Aorta (tissue), 5 donors: ENCODE measurements around the gene CAPZA1. TPM values are rescaled to one million over a fixed set of nuclear protein-coding genes. Genes with fewer than 3 reads are reported as not detected.

Experiments
- ATAC-seq: fragments of 200-7000 bp; cut with Tn5 transposase; one replicate; pipeline ENCODE4 v1.9.1; 2022; ENCODE audit warnings: moderate library complexity; ENCODE audit not compliant: low FRiP score
- DNase-seq, 2 donors: peaks; one replicate each; pipeline ENCODE4 v3.0.0-alpha.2; 2020
- H3K27ac ChIP-seq, 2 donors: one replicate each; pipeline ENCODE4 v1.5.1; 2013; ENCODE audit warnings: low read length in 2 of 2, mild to moderate bottlenecking in 2 of 2, moderate library complexity in 2 of 2, control low read depth in 1 of 2, inconsistent platforms in 1 of 2, low read depth in 1 of 2
- H3K27me3 ChIP-seq, 2 donors: one replicate each; pipeline ENCODE4 v1.6.1; 2013; ENCODE audit warnings: control low read depth in 1 of 2, low read length in 1 of 2, mild to moderate bottlenecking in 1 of 2, moderate library complexity in 1 of 2; ENCODE audit not compliant: insufficient read depth in 2 of 2, control insufficient read depth in 1 of 2
- H3K36me3 ChIP-seq, 2 donors: one replicate each; pipeline ENCODE4 v1.6.1; 2013; ENCODE audit warnings: control low read depth in 1 of 2, low read length in 1 of 2, mild to moderate bottlenecking in 1 of 2; ENCODE audit not compliant: insufficient read depth in 2 of 2, control insufficient read depth in 1 of 2
- H3K4me1 ChIP-seq, 2 donors: one replicate each; pipeline ENCODE4 v1.6.1; 2013; ENCODE audit warnings: low read length in 2 of 2, control low read depth in 1 of 2, mild to moderate bottlenecking in 1 of 2, moderate library complexity in 1 of 2; ENCODE audit not compliant: insufficient read depth in 2 of 2, control insufficient read depth in 1 of 2
- H3K4me3 ChIP-seq, 2 donors: one replicate each; pipeline ENCODE4 v1.5.1; 2013; ENCODE audit warnings: low read length in 2 of 2, control low read depth in 1 of 2, mild to moderate bottlenecking in 1 of 2
- H3K9me3 ChIP-seq: one replicate; pipeline ENCODE4 v1.6.1; 2013; ENCODE audit warnings: mild to moderate bottlenecking, low read length; ENCODE audit not compliant: control insufficient read depth
- WGBS, 2 donors: extraction: QIAGEN DNeasy Blood & Tissue Kit; methylation state at CpG; one replicate each; pipeline ENCODE4 v1.1.7; 2013; 5-methylcytosine and 5-hydroxymethylcytosine counted together
- intact Hi-C, 2 donors: fragments of 100-400 bp; cut with DNase I; formaldehyde crosslinking; loops; one replicate each; pipeline versions ENCODE4 v1.14.2 to v1.15.0; 2022
- polyA plus RNA-seq, 2 donors: library from polyadenylated mRNA; stranded (reverse); fragments of 200-250 nt; gene quantifications; one replicate each; pipeline ENCODE4 v1.2.3, GENCODE V29; 2013
- total RNA-seq, 2 donors: library from RNA; stranded (reverse); fragmentation: NEBNext Ultra II Directional; extraction: Animal tissue kit (Norgen Biotek cat#: 25700); gene quantifications; one replicate each; pipeline ENCODE4 v1.2.1, GENCODE V29; 2021
- donor health status: healthy with polysubstance abuse.
- donor health status: Bipolar disorder and iron deficiency.
- donor health status: DM: no; HTN: no; CAD: no.
- donor health status: DM: no; HTN: no; CAD: no.
- donor health status: DM: yes; HTN: yes; CAD: no.

CAPZA1 gene
- total and polyA plus RNA-seq, 4 donors = 39.1 to 109 (median 85.0) TPM

- no peaks in the 10 kb centered on the region for H3K36me3 ChIP-seq
- H3K27me3 ChIP-seq = no peaks in the 10 kb centered on the region
- no peak within 1 kb of the TSS for H3K27ac ChIP-seq
- peak within 1 kb of the TSS; percentile 14 to 37 for H3K4me3 ChIP-seq
- WGBS, 2 donors = 0 to 1% methylated on average over 42 to 51 of the region's 51 CpGs
- no peaks in the 10 kb centered on the region for H3K4me1 ChIP-seq
- H3K9me3 ChIP-seq = no peaks in the 10 kb centered on the region
- ATAC-seq (peak; percentile 93), DNase-seq (peak; percentile 99 to 100)
- intact Hi-C loops = loop anchor here (1.0 to 10.0 kb wide), 10 partner anchors 87 to 962 kb away; partner anchors contain the start of gene LRIG2 (in 2 of the 2)
These were observed 95.8 kb downstream of the CAPZA1 start, which contains the start of gene PPM1J for GRCh38 chr1:112715264-112716053. Gene PPM1J (minus strand): TSS chr1:112715332. CDS start chr1:112715301, 31 bp downstream.

- intact Hi-C loops = loop anchor here (1.0 to 10.0 kb wide), 10 partner anchors 86 to 961 kb away; partner anchors contain the start of gene LRIG2 (in 2 of the 2)
- H3K27ac ChIP-seq = no peak overlapping the region
- WGBS, 2 donors = 16 to 17% methylated on average over 13 of the region's 13 CpGs
- H3K4me3 ChIP-seq = no peak overlapping the region
- no peaks in the 10 kb centered on the region for H3K36me3 ChIP-seq
- DNase-seq = peak; percentile 90 to 92
- no peaks in the 10 kb centered on the region for H3K9me3 ChIP-seq
- H3K27me3 ChIP-seq = no peaks in the 10 kb centered on the region
- peak; percentile 91 for ATAC-seq
- no peaks in the 10 kb centered on the region for H3K4me1 ChIP-seq
These were observed 96.6 kb downstream of the CAPZA1 start for GRCh38 chr1:112716133-112716720.

GRCh38 chr1:112717263-112717873 is 97.7 kb downstream of the CAPZA1 start:
- Histone ChIP-seq H3K27me3 (no peaks in the 10 kb centered on the region), H3K36me3 (no peaks in the 10 kb centered on the region), H3K4me1 (no peaks in the 10 kb centered on the region), H3K4me3 (no peak overlapping the region), H3K9me3 (no peaks in the 10 kb centered on the region), H3K27ac (no peak overlapping the region)
- intact Hi-C loops = loop anchor here (2.0 to 10.0 kb wide), 9 partner anchors 85 to 960 kb away; partner anchors contain the start of gene LRIG2 (in 2 of the 2)
- ATAC-seq = no peak
- 85 to 96% methylated on average over 2 of the region's 2 CpGs for WGBS, 2 donors
- DNase-seq = no peak

GRCh38 chr1:112718691-112719418 is 99.2 kb downstream of the CAPZA1 start:
- H3K27me3 ChIP-seq = no peaks in the 10 kb centered on the region
- H3K4me3 ChIP-seq = no peak overlapping the region
- no peaks in the 10 kb centered on the region for H3K4me1 ChIP-seq
- intact Hi-C loops = loop anchor here (2.0 to 10.0 kb wide), 7 partner anchors 83 to 958 kb away; partner anchors contain the start of gene LRIG2 (in 2 of the 2)
- H3K36me3 ChIP-seq = no peaks in the 10 kb centered on the region
- no peaks in the 10 kb centered on the region for H3K9me3 ChIP-seq
- no peak overlapping the region for H3K27ac ChIP-seq
- peak; percentile 89 to 97 for DNase-seq
- WGBS, 2 donors = 12% methylated on average over 44 of the region's 44 CpGs
- ATAC-seq = peak; percentile 47

GRCh38 chr1:112719706-112720105 is 100.1 kb downstream of the CAPZA1 start:
- no peaks in the 10 kb centered on the region for H3K27me3 ChIP-seq
- ATAC-seq (no peak), DNase-seq (no peak)
- H3K9me3 ChIP-seq = no peaks in the 10 kb centered on the region
- intact Hi-C loops = loop anchor here (2.0 to 10.0 kb wide), 7 partner anchors 83 to 958 kb away; partner anchors contain the start of gene LRIG2 (in 2 of the 2)
- no peaks in the 10 kb centered on the region for H3K36me3 ChIP-seq
- H3K27ac ChIP-seq = no peak overlapping the region
- H3K4me1 ChIP-seq = no peaks in the 10 kb centered on the region
- WGBS, 2 donors = 92 to 97% methylated on average over 2 of the region's 2 CpGs
- H3K4me3 ChIP-seq = no peak overlapping the region

GRCh38 chr1:112720800-112721199 is 101.2 kb downstream of the CAPZA1 start:
- intact Hi-C loops = no loop called here

More at GRCh38 chr1:112720800-112721199, 101.2 kb downstream of the CAPZA1 start:
- Histone ChIP-seq H3K4me1 (no peaks in the 10 kb centered on the region), H3K27me3 (no peaks in the 10 kb centered on the region), H3K27ac (no peak overlapping the region), H3K9me3 (no peaks in the 10 kb centered on the region), H3K4me3 (no peak overlapping the region), H3K36me3 (no peaks in the 10 kb centered on the region)
- ATAC-seq (no peak), DNase-seq (no peak)
- 86 to 87% methylated on average over 3 of the region's 3 CpGs for WGBS, 2 donors
